ENCODE results near the gene SFMBT2.

Gene SFMBT2

GRCh38 chr10:7322623-7323022 lies 88.2 kb downstream of the SFMBT2 start:
- TF ChIP-seq CEBPB (IDR thresholded peaks at IDR 0.05) (no peak), TAF1 (IDR thresholded peaks at IDR 0.05; ENCODE audit: low read depth) (no peak), MAX (IDR thresholded peaks at IDR 0.05) (no peak), EP300 (IDR thresholded peaks at IDR 0.05; ENCODE audit: borderline replicate concordance) (no peak), RAD21 (IDR thresholded peaks at IDR 0.05; ENCODE audit: low read depth) (no peak), REST (IDR thresholded peaks at IDR 0.05; ENCODE audit: low read depth) (no peak), TEAD4 (IDR thresholded peaks at IDR 0.05) (no peak), CREB1 (IDR thresholded peaks at IDR 0.05; ENCODE audit: low read depth) (no peak), USF1 (IDR thresholded peaks at IDR 0.05) (no peak), EGR1 (IDR thresholded peaks at IDR 0.05) (no peak), FOXM1 (IDR thresholded peaks at IDR 0.05; ENCODE audit: borderline replicate concordance, low read depth) (no peak), NFIC (IDR thresholded peaks at IDR 0.05) (no peak), TCF12 (IDR thresholded peaks at IDR 0.05; ENCODE audit: low read depth) (no peak), ZBTB7A (IDR thresholded peaks at IDR 0.05; ENCODE audit: low read depth) (no peak), YY1 (IDR thresholded peaks at IDR 0.05; ENCODE audit: low read depth) (no peak)

- TF ChIP-seq TCF12 (IDR thresholded peaks at IDR 0.05; ENCODE audit: low read depth): no peak
- TF ChIP-seq USF1 (IDR thresholded peaks at IDR 0.05): no peak
- no peak for TF ChIP-seq FOXM1 (IDR thresholded peaks at IDR 0.05; ENCODE audit: borderline replicate concordance, low read depth)
- no peak for TF ChIP-seq ZBTB7A (IDR thresholded peaks at IDR 0.05; ENCODE audit: low read depth)
- no peak for TF ChIP-seq TAF1 (IDR thresholded peaks at IDR 0.05; ENCODE audit: low read depth)
- TF ChIP-seq YY1 (IDR thresholded peaks at IDR 0.05; ENCODE audit: low read depth): no peak
- TF ChIP-seq CREB1 (IDR thresholded peaks at IDR 0.05; ENCODE audit: low read depth): no peak
- no peak for TF ChIP-seq CEBPB (IDR thresholded peaks at IDR 0.05)
- TF ChIP-seq RAD21 (IDR thresholded peaks at IDR 0.05; ENCODE audit: low read depth): no peak
- no peak for TF ChIP-seq EP300 (IDR thresholded peaks at IDR 0.05; ENCODE audit: borderline replicate concordance)
- TF ChIP-seq MAX (IDR thresholded peaks at IDR 0.05): no peak
- no peak for TF ChIP-seq EGR1 (IDR thresholded peaks at IDR 0.05)
These were observed 90.8 kb downstream of the SFMBT2 start for GRCh38 chr10:7320072-7320471.

GRCh38 chr10:7319632-7320031 lies 91.2 kb downstream of the SFMBT2 start:
- no peak for TF ChIP-seq TCF12 (IDR thresholded peaks at IDR 0.05; ENCODE audit: low read depth)
- TF ChIP-seq ZBTB7A (IDR thresholded peaks at IDR 0.05; ENCODE audit: low read depth): no peak

GRCh38 chr10:7318836-7319235 lies 92.0 kb downstream of the SFMBT2 start:
- TF ChIP-seq TAF1 (IDR thresholded peaks at IDR 0.05; ENCODE audit: low read depth) (no peak), EP300 (IDR thresholded peaks at IDR 0.05; ENCODE audit: borderline replicate concordance) (no peak), FOXM1 (IDR thresholded peaks at IDR 0.05; ENCODE audit: borderline replicate concordance, low read depth) (no peak), TEAD4 (IDR thresholded peaks at IDR 0.05) (no peak), CEBPB (IDR thresholded peaks at IDR 0.05) (no peak), RAD21 (IDR thresholded peaks at IDR 0.05; ENCODE audit: low read depth) (no peak), NFIC (IDR thresholded peaks at IDR 0.05) (no peak), ZBTB7A (IDR thresholded peaks at IDR 0.05; ENCODE audit: low read depth) (no peak), REST (IDR thresholded peaks at IDR 0.05; ENCODE audit: low read depth) (no peak), CREB1 (IDR thresholded peaks at IDR 0.05; ENCODE audit: low read depth) (no peak), TCF12 (IDR thresholded peaks at IDR 0.05; ENCODE audit: low read depth) (no peak), YY1 (IDR thresholded peaks at IDR 0.05; ENCODE audit: low read depth) (no peak), MAX (IDR thresholded peaks at IDR 0.05) (no peak)

- TF ChIP-seq ZBTB7A (IDR thresholded peaks at IDR 0.05; ENCODE audit: low read depth) (no peak), TAF1 (IDR thresholded peaks at IDR 0.05; ENCODE audit: low read depth) (no peak), NFIC (IDR thresholded peaks at IDR 0.05) (no peak), USF1 (IDR thresholded peaks at IDR 0.05) (no peak), REST (IDR thresholded peaks at IDR 0.05; ENCODE audit: low read depth) (no peak), YY1 (IDR thresholded peaks at IDR 0.05; ENCODE audit: low read depth) (no peak), RAD21 (IDR thresholded peaks at IDR 0.05; ENCODE audit: low read depth) (no peak), CREB1 (IDR thresholded peaks at IDR 0.05; ENCODE audit: low read depth) (no peak), TEAD4 (IDR thresholded peaks at IDR 0.05) (no peak), MAX (IDR thresholded peaks at IDR 0.05) (no peak), EP300 (IDR thresholded peaks at IDR 0.05; ENCODE audit: borderline replicate concordance) (no peak), EGR1 (IDR thresholded peaks at IDR 0.05) (no peak), FOXM1 (IDR thresholded peaks at IDR 0.05; ENCODE audit: borderline replicate concordance, low read depth) (no peak), TCF12 (IDR thresholded peaks at IDR 0.05; ENCODE audit: low read depth) (no peak), CEBPB (IDR thresholded peaks at IDR 0.05) (no peak)
These were observed 92.9 kb downstream of the SFMBT2 start for GRCh38 chr10:7317786-7318446.

All from Ishikawa (cell line).